D721Med (cell line): ENCODE measurements around the gene DTX4.

Experiments
- DNase-seq: peaks from one replicate; pipeline ENCODE4 v3.0.0; 2011; ENCODE audit warnings: low spot score; ENCODE audit not compliant: insufficient read length
- FAIRE-seq: peaks from 2 replicates; lab custom pipeline; 2011; peaks lifted over from hg19 to GRCh38; lab: Jason Lieb, UNC
- CTCF ChIP-seq: IDR thresholded peaks from 2 replicates; pipeline ENCODE4 v1.5.1; 2012; ENCODE audit warnings: mild to moderate bottlenecking, control low read depth; ENCODE audit not compliant: insufficient read depth; ENCODE audit errors: missing control alignments

The DTX4 gene

GRCh38 chr11:59180907-59181306 is 9.0 kb downstream of the DTX4 start:
- no peak for TF ChIP-seq CTCF
- FAIRE-seq: no peak
- DNase-seq: no peak

- DNase-seq (no peak), FAIRE-seq (no peak)
- no peak for TF ChIP-seq CTCF
Observed at GRCh38 chr11:59181746-59182456, 10.0 kb downstream of the DTX4 start.

- FAIRE-seq (no peak), DNase-seq (no peak)
- no peak for TF ChIP-seq CTCF
Observed at GRCh38 chr11:59182457-59183151, 10.7 kb downstream of the DTX4 start.

GRCh38 chr11:59183771-59184170 is 11.8 kb downstream of the DTX4 start:
- DNase-seq: no peak

GRCh38 chr11:59184691-59185339 is 12.9 kb downstream of the DTX4 start:
- no peak for FAIRE-seq
- no peak for DNase-seq
- no peak for TF ChIP-seq CTCF

More at GRCh38 chr11:59183771-59184170, 11.8 kb downstream of the DTX4 start:
- TF ChIP-seq CTCF: no peak
- no peak for FAIRE-seq

GRCh38 chr11:59185386-59185945 is 13.5 kb downstream of the DTX4 start:
- no peak for TF ChIP-seq CTCF
- DNase-seq: no peak
- no peak for FAIRE-seq
